Panc1 (cell line): ENCODE results near the gene CGNL1. TPM values are rescaled to one million over a fixed set of nuclear protein-coding genes. Genes with fewer than 3 reads are reported as not detected.

Experiments
- ATAC-seq: fragments of 200-7000 bp; cut with Tn5 transposase; 2 replicates; pipeline ENCODE4 v1.9.1; 2020; ENCODE audit warnings: mild to moderate bottlenecking, moderate library complexity
- BruUV-seq: library from RNA; stranded (reverse); fragments of 400-500 nt; replicated peaks from 2 replicates; lab custom pipeline; 2021; lab: Mats Ljungman, UMichigan
- CTCF ChIA-PET: fragments of 300-600 bp; sonication (Branson Sonifier 250); formaldehyde crosslinking; loops from one replicate; lab custom pipeline; 2022; ENCODE audit warnings: antibody characterized with exemption; lab: Charles Lee
- POLR2A ChIA-PET: fragments of 300-600 bp; sonication (Branson Sonifier 250); formaldehyde crosslinking; loops from one replicate; lab custom pipeline; 2022; ENCODE audit warnings: antibody characterized with exemption; lab: Charles Lee
- DNase-seq: peaks from one replicate; pipeline ENCODE4 v3.0.0-alpha.2; 2010; ENCODE audit warnings: low read depth, low spot score
- H3K27ac ChIP-seq: 2 replicates; pipeline ENCODE4 v1.5.1; 2011; ENCODE audit warnings: mild to moderate bottlenecking, low read length, inconsistent platforms
- H3K27me3 ChIP-seq: fragments of 200-500 bp; sonication (Bioruptor generic); 2 replicates; pipeline ENCODE4 v1.6.0; 2014; ENCODE audit warnings: low read length, inconsistent platforms; ENCODE audit not compliant: control insufficient read depth, insufficient read depth
- H3K36me3 ChIP-seq: fragments of 200-500 bp; sonication (Bioruptor generic); 2 replicates; pipeline ENCODE4 v1.5.1; 2014; ENCODE audit warnings: inconsistent platforms, mild to moderate bottlenecking, low read length, moderate library complexity; ENCODE audit not compliant: control insufficient read depth, insufficient read depth
- H3K4me1 ChIP-seq: 2 replicates; pipeline ENCODE4 v1.5.1; 2011; ENCODE audit warnings: inconsistent platforms, mild to moderate bottlenecking, low read length, moderate library complexity; ENCODE audit not compliant: control insufficient read depth, insufficient read depth
- H3K4me3 ChIP-seq, 2 experiments: 2 replicates each; pipeline ENCODE4 v1.5.1; 2011 to 2012; ENCODE audit warnings: low read depth in 2 of 2, low read length in 2 of 2, mild to moderate bottlenecking in 2 of 2, inconsistent platforms in 1 of 2, moderate library complexity in 1 of 2
- H3K9me3 ChIP-seq: fragments of 200-500 bp; sonication (Bioruptor generic); 2 replicates; pipeline ENCODE4 v1.5.1; 2014; ENCODE audit warnings: low read depth, mild to moderate bottlenecking, inconsistent platforms, low read length, moderate library complexity; ENCODE audit not compliant: control insufficient read depth, insufficient read depth
- CTCF ChIP-seq: fragments of 450-650 bp; IDR thresholded peaks from 2 replicates; pipeline ENCODE4 v1.5.1; 2017; ENCODE audit warnings: mild to moderate bottlenecking
- POLR2AphosphoS5 ChIP-seq: IDR thresholded peaks from 2 replicates; pipeline ENCODE4 v1.6.1; 2012; ENCODE audit warnings: mild to moderate bottlenecking, low read depth, low read length, moderate library complexity
- REST ChIP-seq, 2 experiments: IDR thresholded peaks; 2 replicates each; pipeline ENCODE4 v1.6.1; 2011 to 2012; ENCODE audit warnings: low read depth in 2 of 2, control low read depth in 1 of 2, low read length in 1 of 2, mild to moderate bottlenecking in 1 of 2, moderate library complexity in 1 of 2; ENCODE audit not compliant: insufficient read depth in 1 of 2
- SIN3A ChIP-seq: IDR thresholded peaks from 2 replicates; pipeline ENCODE4 v1.6.1; 2012; ENCODE audit warnings: low read depth, mild to moderate bottlenecking, low read length, moderate library complexity, borderline replicate concordance; ENCODE audit not compliant: insufficient read depth
- TCF7L2 ChIP-seq: IDR thresholded peaks from 2 replicates; pipeline ENCODE4 v1.6.1; 2011; ENCODE audit warnings: mild to moderate bottlenecking, low read depth, low read length, inconsistent platforms
- in situ Hi-C: cut with HindIII; loops from 2 replicates; pipeline ENCODE4 v1.10.0; 2016; ENCODE audit warnings: low sequenced_read_pairs, low pct_unique_long_range_greater_than_20kb
- intact Hi-C: fragments of 100-400 bp; cut with micrococcal nuclease; formaldehyde crosslinking; loops from one replicate; pipeline ENCODE4 v1.10.0; 2022; ENCODE audit not compliant: unreplicated experiment
- total RNA-seq: library from RNA; stranded (reverse); gene quantifications from one replicate; pipeline ENCODE4 v1.2.1, GENCODE V29; 2021; ENCODE audit not compliant: unreplicated experiment

The CGNL1 gene
- total RNA-seq, 1 experiment from 2014 or later: 3.5 TPM

- CTCF ChIA-PET: no interaction called here
- no peaks in the 10 kb centered on the region for H3K36me3 ChIP-seq
- ATAC-seq (no peak), DNase-seq (no peak)
- BruUV-seq: no TSS peak
- POLR2A ChIA-PET: no interaction called here
- no peaks in the 10 kb centered on the region for H3K4me1 ChIP-seq
- intact Hi-C loops (no loop called here), in situ Hi-C loops (no loop called here)
- no peaks in the 10 kb centered on the region; the same call in 1 of the 2 replicates for H3K27me3 ChIP-seq
- H3K4me3 ChIP-seq: no peak overlapping the region
- H3K9me3 ChIP-seq: no peaks in the 10 kb centered on the region
- H3K27ac ChIP-seq: no peak overlapping the region
- no peak for TF ChIP-seq TCF7L2
- no peak for TF ChIP-seq POLR2AphosphoS5
These were observed 59.9 kb downstream of the CGNL1 start for GRCh38 chr15:57436166-57436565.

- no TSS peak for BruUV-seq
- DNase-seq (no peak), ATAC-seq (no peak)
- TF ChIP-seq SIN3A: no peak
- no peak for TF ChIP-seq REST (IDR thresholded peaks at IDR 0.05; ENCODE audit: insufficient read depth in 1 of 2, low read depth in 2 of 2, low read length in 1 of 2)
- no peak for TF ChIP-seq CTCF
- no peak for TF ChIP-seq POLR2AphosphoS5
- TF ChIP-seq TCF7L2: no peak
- no peaks in the 10 kb centered on the region for H3K36me3 ChIP-seq
- H3K9me3 ChIP-seq: no peaks in the 10 kb centered on the region
- H3K27me3 ChIP-seq: no peaks in the 10 kb centered on the region; the same call in 1 of the 2 replicates
- POLR2A ChIA-PET: no interaction called here
- no peak overlapping the region for H3K4me3 ChIP-seq
- intact Hi-C loops (no loop called here), in situ Hi-C loops (no loop called here)
- CTCF ChIA-PET: no interaction called here
- H3K27ac ChIP-seq: no peak overlapping the region
- H3K4me1 ChIP-seq: no peaks in the 10 kb centered on the region
These were observed 60.7 kb downstream of the CGNL1 start for GRCh38 chr15:57436961-57437360.

GRCh38 chr15:57437564-57437963, 61.3 kb downstream of the CGNL1 start:
- in situ Hi-C loops: no loop called here
- Histone ChIP-seq H3K4me1 (no peaks in the 10 kb centered on the region), H3K9me3 (no peaks in the 10 kb centered on the region), H3K36me3 (no peaks in the 10 kb centered on the region), H3K4me3 (no peak overlapping the region), H3K27ac (no peak overlapping the region), H3K27me3 (no peaks in the 10 kb centered on the region; the same call in 1 of the 2 replicates)
- TF ChIP-seq SIN3A (no peak), POLR2AphosphoS5 (no peak), CTCF (no peak), REST (IDR thresholded peaks at IDR 0.05; ENCODE audit: insufficient read depth in 1 of 2, low read depth in 2 of 2, low read length in 1 of 2) (no peak)
- BruUV-seq: no TSS peak
- ATAC-seq: no peak
- POLR2A ChIA-PET: no interaction called here
- intact Hi-C loops: no loop called here
- no peak for DNase-seq
- CTCF ChIA-PET: no interaction called here
